HFF-Myc (cell line): ENCODE data around the gene ZKSCAN8.

Experiments used
- DNase-seq: peaks from one replicate; pipeline ENCODE4 v3.0.0-alpha.2; 2011; ENCODE audit warnings: low read depth; ENCODE audit errors: extremely low read depth
- H3K4me3 ChIP-seq: replicated peaks from 2 replicates; pipeline ENCODE4 v1.5.1; 2011; ENCODE audit warnings: low read depth, mild to moderate bottlenecking, control low read depth, low read length
- TF ChIP-seq, protein P1 (sequence below): IDR thresholded peaks from 2 replicates; pipeline ENCODE4 v1.5.1; 2012; ENCODE audit warnings: mild to moderate bottlenecking, low read depth, low read length, control low read depth; ENCODE audit errors: missing control alignments

ZKSCAN8 gene

GRCh38 chr6:28139860-28140543, 1.7 kb upstream of the ZKSCAN8 start:
- H3K4me3 ChIP-seq, result no peak overlapping the region
- TF ChIP-seq, protein P1, sequence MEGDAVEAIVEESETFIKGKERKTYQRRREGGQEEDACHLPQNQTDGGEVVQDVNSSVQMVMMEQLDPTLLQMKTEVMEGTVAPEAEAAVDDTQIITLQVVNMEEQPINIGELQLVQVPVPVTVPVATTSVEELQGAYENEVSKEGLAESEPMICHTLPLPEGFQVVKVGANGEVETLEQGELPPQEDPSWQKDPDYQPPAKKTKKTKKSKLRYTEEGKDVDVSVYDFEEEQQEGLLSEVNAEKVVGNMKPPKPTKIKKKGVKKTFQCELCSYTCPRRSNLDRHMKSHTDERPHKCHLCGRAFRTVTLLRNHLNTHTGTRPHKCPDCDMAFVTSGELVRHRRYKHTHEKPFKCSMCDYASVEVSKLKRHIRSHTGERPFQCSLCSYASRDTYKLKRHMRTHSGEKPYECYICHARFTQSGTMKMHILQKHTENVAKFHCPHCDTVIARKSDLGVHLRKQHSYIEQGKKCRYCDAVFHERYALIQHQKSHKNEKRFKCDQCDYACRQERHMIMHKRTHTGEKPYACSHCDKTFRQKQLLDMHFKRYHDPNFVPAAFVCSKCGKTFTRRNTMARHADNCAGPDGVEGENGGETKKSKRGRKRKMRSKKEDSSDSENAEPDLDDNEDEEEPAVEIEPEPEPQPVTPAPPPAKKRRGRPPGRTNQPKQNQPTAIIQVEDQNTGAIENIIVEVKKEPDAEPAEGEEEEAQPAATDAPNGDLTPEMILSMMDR, result no peak
- DNase-seq, result no peak

DNA sequence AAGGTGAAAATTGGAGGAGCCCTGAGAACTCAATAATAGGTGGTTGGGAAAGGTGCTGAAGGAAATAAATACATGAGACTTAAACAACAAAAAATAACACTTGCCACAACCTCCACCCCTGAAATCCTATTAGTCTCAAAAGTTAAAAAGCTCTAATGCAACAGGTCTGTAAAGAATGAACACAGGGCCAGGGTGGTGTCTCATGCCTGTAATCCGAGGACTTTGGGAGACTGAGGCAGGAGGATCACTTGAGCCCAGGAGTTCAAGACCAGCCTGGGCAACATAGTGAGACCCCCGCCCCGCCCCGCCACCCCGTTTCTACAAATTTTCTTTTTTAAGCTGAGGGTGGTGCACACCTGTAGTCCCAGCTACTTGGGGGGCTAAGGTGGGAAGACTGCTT, 1.1 kb upstream of the ZKSCAN8 start:
- TF ChIP-seq, protein P1, result no peak
- DNase-seq, result no peak
- H3K4me3 ChIP-seq, result no peak overlapping the region

GRCh38 chr6:28142446-28142845, 763 bp downstream of the ZKSCAN8 start:
- H3K4me3 ChIP-seq, result peak overlapping the region; percentile 91
- DNase-seq, result no peak

GRCh38 chr6:28145231-28145630, 3.5 kb downstream of the ZKSCAN8 start:
- H3K4me3 ChIP-seq, result no peak overlapping the region
- TF ChIP-seq, protein P1, result no peak
- DNase-seq, result no peak

More at GRCh38 chr6:28142446-28142845, 763 bp downstream of the ZKSCAN8 start:
- TF ChIP-seq, protein P1, result no peak

DNA sequence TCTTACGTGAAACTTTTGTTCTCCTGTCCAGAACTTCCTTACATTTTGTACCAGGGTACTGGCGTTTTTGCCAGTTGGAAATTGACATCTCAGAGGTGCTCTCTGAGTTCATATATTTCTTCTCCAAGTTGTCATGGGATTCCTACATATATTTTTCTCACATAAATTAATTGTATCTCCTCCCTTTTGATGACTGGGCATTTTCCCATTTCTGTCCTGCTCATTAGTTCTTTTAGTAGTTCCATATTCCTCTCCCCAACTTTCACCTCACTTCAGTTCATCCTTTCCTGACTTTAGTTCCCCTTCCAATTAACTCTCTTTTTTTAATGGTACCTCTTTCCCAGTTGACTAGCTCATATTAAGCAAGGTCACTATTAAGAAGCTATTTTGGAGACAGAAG, 10.8 kb downstream of the ZKSCAN8 start:
- no peak overlapping the region for H3K4me3 ChIP-seq
- TF ChIP-seq, protein P1, result no peak
- DNase-seq, result no peak

DNA sequence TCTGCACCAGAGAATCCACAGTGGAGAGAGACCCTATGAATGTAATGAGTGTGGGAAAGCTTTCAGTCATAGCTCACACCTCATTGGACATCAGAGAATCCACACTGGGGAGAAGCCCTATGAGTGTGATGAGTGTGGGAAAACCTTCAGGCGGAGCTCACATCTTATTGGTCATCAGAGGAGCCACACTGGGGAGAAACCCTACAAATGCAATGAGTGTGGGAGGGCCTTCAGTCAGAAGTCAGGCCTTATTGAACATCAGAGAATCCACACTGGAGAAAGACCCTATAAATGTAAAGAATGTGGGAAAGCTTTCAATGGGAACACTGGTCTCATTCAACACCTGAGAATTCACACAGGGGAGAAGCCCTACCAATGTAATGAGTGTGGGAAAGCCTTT, 11.9 kb downstream of the ZKSCAN8 start:
- DNase-seq, result no peak
- no peak overlapping the region for H3K4me3 ChIP-seq
- TF ChIP-seq, protein P1, result no peak

GRCh38 chr6:28154357-28154756, 12.7 kb downstream of the ZKSCAN8 start:
- TF ChIP-seq, protein P1, result no peak
- DNase-seq, result no peak

More at GRCh38 chr6:28154357-28154756, 12.7 kb downstream of the ZKSCAN8 start:
- H3K4me3 ChIP-seq, result no peak overlapping the region
